Measurements from ENCODE around the gene MTFR1L.

MTFR1L gene

GRCh38 chr1:25878690-25879089 lies 58.9 kb downstream of the MTFR1L start:
- DNase-seq (ENCODE audit: low read depth, low spot score) = no peak

- DNase-seq (ENCODE audit: low read depth, low spot score) = no peak
These were observed 59.9 kb downstream of the MTFR1L start for GRCh38 chr1:25879675-25880074.

GRCh38 chr1:25880518-25880917 lies 60.8 kb downstream of the MTFR1L start:
- no peak for DNase-seq (ENCODE audit: low read depth, low spot score)

GRCh38 chr1:25881266-25881665 lies 61.5 kb downstream of the MTFR1L start:
- DNase-seq (ENCODE audit: low read depth, low spot score) = no peak
